Fibroblast of mammary gland (primary cell): ENCODE data around the gene FALEC.
A peak's percentile ranks its signal among the peaks of the same experiment; 100 is the strongest.
"Not testable (repeated sequence)": the region's sequence is repeated elsewhere in the genome, so short reads cannot be mapped to it uniquely, and the experiment has no call there.

Experiments
- DNase-seq: peaks from one replicate; pipeline ENCODE4 v3.0.0-alpha.2; 2010; ENCODE audit warnings: low read depth
- H3K4me3 ChIP-seq: 2 replicates; pipeline ENCODE4 v1.5.1; 2011; ENCODE audit warnings: low read depth, mild to moderate bottlenecking, low read length, moderate library complexity; ENCODE audit not compliant: control insufficient read depth
- TF ChIP-seq, protein P1 (sequence below): conservative IDR thresholded peaks from 2 replicates; pipeline ENCODE4 v1.5.1; 2011; ENCODE audit warnings: low read depth, low read length, inconsistent platforms; ENCODE audit not compliant: control insufficient read depth, insufficient read depth

FALEC gene

GRCh38 chr1:150561254-150561973 lies 45.9 kb downstream of the FALEC start:
- TF ChIP-seq, protein P1, sequence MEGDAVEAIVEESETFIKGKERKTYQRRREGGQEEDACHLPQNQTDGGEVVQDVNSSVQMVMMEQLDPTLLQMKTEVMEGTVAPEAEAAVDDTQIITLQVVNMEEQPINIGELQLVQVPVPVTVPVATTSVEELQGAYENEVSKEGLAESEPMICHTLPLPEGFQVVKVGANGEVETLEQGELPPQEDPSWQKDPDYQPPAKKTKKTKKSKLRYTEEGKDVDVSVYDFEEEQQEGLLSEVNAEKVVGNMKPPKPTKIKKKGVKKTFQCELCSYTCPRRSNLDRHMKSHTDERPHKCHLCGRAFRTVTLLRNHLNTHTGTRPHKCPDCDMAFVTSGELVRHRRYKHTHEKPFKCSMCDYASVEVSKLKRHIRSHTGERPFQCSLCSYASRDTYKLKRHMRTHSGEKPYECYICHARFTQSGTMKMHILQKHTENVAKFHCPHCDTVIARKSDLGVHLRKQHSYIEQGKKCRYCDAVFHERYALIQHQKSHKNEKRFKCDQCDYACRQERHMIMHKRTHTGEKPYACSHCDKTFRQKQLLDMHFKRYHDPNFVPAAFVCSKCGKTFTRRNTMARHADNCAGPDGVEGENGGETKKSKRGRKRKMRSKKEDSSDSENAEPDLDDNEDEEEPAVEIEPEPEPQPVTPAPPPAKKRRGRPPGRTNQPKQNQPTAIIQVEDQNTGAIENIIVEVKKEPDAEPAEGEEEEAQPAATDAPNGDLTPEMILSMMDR: peak; percentile 21
- H3K4me3 ChIP-seq: peak overlapping the region; percentile 53
- peak; percentile 99 for DNase-seq

DNA sequence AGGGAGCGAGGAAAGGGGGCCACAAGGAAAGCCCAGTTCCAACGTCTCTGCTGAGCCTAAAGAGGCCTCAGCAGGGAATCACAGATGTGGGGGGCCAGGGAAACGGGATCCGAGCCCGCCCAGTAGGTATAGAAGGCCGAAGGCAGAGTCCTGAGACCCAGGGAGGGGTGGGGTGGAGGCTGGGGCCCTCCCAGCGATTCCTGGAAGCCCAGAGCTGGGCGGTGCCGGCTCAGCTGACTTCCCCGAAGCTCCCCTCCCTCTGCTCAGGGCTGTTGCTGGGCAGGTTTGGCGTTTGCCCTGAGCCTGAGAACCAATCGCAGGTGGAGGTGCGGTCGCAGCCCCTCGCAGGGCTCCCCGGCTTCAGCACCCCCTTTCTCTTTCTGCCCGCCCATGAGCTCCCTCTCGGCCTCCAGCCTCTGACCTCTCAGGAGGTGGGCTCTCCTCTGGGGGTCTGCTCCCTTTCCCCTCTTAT lies 46.5 kb downstream of the FALEC start:
- H3K4me3 ChIP-seq: peak overlapping the region; percentile 51
- TF ChIP-seq, protein P1: no peak
- peak; percentile 94 for DNase-seq

GRCh38 chr1:150562446-150563339 lies 47.1 kb downstream of the FALEC start:
- no peak overlapping the region for H3K4me3 ChIP-seq
- no peak for DNase-seq
- TF ChIP-seq, protein P1: no peak

DNA sequence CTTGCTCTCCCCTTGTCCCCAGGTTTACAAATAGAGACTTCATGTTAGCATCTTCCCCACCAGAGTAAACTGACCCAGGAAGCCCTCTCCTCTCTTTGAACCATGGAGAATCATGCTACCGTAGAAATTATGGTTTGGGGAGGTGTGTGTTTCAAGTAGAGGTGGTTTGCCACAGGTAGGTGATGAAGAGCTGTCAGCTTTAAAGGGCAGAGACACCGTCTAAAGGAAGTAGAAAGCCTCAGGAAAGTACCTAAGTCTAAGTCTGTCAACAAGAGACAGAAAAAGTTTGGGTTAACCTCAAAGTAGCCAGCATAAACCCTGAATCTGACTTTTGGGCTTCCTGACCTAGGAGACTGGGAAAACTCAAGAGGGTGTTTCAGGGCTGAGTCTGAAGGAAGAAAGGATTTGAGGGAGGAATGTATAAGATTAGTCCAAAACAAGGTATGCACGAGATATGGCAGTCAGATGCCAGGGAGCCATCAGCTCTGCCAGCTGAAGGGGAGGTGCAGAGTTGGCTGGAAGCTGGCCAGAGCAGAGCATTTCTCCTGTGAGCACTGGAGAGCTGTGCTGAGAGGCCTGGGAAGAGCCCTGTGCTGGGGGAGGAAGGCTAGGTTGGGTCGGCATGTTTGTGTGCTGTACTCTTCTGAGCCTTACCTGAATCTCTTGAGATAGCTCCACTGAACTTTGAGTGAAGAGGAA lies 47.9 kb downstream of the FALEC start:
- TF ChIP-seq, protein P1: no peak
- DNase-seq: peak; percentile 50
- no peak overlapping the region for H3K4me3 ChIP-seq

- DNase-seq: peak; percentile 80
- H3K4me3 ChIP-seq: no peak overlapping the region
- TF ChIP-seq, protein P1: no peak
Observed at GRCh38 chr1:150564051-150564991, 48.8 kb downstream of the FALEC start.

DNA sequence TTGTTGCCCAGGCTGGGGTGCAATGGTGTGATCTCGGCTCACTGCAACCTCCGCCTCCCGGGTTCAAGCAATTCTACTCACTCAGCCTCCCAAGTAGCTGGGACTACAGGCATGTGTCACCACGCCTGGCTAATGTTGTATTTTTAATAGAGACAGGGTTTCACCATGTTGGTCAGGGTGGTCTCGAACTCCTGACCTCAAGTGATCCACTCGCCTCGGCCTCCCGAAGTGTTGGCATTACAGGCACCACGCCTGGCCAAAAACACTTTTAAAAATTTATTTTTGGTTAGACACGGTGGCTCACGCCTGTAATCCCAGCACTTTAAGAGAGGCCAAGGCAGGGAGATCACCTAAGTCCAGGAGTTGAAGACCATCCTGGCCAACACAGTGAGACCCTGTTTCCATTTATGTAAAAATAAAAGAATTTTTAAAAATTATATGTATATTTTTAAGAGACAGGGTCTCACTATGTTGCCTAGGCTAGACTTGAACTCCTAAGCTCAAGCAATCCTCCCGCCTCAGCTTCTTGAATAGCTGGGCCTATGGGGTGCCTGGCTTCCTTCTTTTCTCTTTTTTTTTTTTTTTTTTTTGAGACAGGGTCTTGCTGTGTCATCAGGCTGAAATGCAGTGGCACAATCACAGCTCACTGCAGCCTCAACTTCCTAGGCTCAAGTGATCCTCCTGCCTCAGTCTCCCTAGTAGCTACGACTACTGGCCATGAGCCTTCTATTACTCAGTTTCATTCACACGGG lies 49.9 kb downstream of the FALEC start:
- H3K4me3 ChIP-seq, DNase-seq: not testable (repeated sequence)
